ENCODE data around the gene TTN.

- TF ChIP-seq CTCF (IDR thresholded peaks at IDR 0.05) = no peak
- TF ChIP-seq EZH2 (IDR thresholded peaks at IDR 0.05) = no peak
Observed at GRCh38 chr2:178521304-178522150, 285.7 kb downstream of the TTN start.
